ENCODE measurements around the gene TUBB.

The TUBB gene

DNA sequence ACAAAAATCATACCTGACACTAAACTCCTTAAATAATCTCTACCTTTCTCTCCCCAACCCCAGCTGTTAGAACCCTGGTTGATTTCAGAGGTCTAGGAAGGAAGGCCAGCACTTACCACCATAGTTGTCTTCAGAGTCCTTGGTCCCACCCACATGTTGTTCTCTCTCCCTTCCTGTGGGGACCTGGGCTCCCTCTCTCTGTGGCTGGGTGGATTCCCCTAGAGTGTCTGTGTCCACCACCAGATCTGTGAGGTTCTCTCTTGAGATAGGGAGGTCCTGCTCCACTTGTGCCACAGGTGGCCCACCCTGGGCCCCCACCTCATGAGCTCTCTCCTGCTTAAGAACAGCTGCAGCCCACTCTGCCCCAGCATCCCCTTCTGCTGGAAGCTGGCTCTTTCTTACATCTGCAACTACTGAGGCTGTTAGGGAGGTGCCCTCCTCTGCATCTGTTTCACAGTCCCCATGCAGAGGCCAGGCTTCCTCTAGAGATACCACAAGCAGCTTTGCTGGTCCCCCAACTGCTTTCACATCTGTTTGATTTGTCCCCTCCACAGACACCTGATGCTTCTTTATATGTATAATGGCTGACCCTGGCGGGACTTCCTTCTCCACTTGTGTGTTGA, 8.3 kb upstream of the TUBB start:
- no peak for TF ChIP-seq NFIC (IDR thresholded peaks at IDR 0.05)
- TF ChIP-seq USF1 (IDR thresholded peaks at IDR 0.05) = no peak
- TF ChIP-seq CEBPB (IDR thresholded peaks at IDR 0.05) = no peak
- no peak for TF ChIP-seq YY1 (IDR thresholded peaks at IDR 0.05; ENCODE audit: low read depth)
- no peak for TF ChIP-seq TCF12 (IDR thresholded peaks at IDR 0.05; ENCODE audit: low read depth)
- TF ChIP-seq EGR1 (IDR thresholded peaks at IDR 0.05) = no peak
- TF ChIP-seq CREB1 (IDR thresholded peaks at IDR 0.05; ENCODE audit: low read depth) = no peak

- TF ChIP-seq EGR1 (IDR thresholded peaks at IDR 0.05) (no peak), FOXM1 (IDR thresholded peaks at IDR 0.05; ENCODE audit: borderline replicate concordance, low read depth) (no peak), CREB1 (IDR thresholded peaks at IDR 0.05; ENCODE audit: low read depth) (no peak), YY1 (IDR thresholded peaks at IDR 0.05; ENCODE audit: low read depth) (no peak), NFIC (IDR thresholded peaks at IDR 0.05) (no peak), TAF1 (IDR thresholded peaks at IDR 0.05; ENCODE audit: low read depth) (no peak), MAX (IDR thresholded peaks at IDR 0.05) (no peak), RAD21 (IDR thresholded peaks at IDR 0.05; ENCODE audit: low read depth) (no peak), USF1 (IDR thresholded peaks at IDR 0.05) (no peak), EP300 (IDR thresholded peaks at IDR 0.05; ENCODE audit: borderline replicate concordance) (no peak), CEBPB (IDR thresholded peaks at IDR 0.05) (no peak), TEAD4 (IDR thresholded peaks at IDR 0.05) (no peak), TCF12 (IDR thresholded peaks at IDR 0.05; ENCODE audit: low read depth) (no peak), ZBTB7A (IDR thresholded peaks at IDR 0.05; ENCODE audit: low read depth) (no peak)
- TF ChIP-seq, protein P1, sequence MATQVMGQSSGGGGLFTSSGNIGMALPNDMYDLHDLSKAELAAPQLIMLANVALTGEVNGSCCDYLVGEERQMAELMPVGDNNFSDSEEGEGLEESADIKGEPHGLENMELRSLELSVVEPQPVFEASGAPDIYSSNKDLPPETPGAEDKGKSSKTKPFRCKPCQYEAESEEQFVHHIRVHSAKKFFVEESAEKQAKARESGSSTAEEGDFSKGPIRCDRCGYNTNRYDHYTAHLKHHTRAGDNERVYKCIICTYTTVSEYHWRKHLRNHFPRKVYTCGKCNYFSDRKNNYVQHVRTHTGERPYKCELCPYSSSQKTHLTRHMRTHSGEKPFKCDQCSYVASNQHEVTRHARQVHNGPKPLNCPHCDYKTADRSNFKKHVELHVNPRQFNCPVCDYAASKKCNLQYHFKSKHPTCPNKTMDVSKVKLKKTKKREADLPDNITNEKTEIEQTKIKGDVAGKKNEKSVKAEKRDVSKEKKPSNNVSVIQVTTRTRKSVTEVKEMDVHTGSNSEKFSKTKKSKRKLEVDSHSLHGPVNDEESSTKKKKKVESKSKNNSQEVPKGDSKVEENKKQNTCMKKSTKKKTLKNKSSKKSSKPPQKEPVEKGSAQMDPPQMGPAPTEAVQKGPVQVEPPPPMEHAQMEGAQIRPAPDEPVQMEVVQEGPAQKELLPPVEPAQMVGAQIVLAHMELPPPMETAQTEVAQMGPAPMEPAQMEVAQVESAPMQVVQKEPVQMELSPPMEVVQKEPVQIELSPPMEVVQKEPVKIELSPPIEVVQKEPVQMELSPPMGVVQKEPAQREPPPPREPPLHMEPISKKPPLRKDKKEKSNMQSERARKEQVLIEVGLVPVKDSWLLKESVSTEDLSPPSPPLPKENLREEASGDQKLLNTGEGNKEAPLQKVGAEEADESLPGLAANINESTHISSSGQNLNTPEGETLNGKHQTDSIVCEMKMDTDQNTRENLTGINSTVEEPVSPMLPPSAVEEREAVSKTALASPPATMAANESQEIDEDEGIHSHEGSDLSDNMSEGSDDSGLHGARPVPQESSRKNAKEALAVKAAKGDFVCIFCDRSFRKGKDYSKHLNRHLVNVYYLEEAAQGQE (IDR thresholded peaks at IDR 0.05; ENCODE audit: low read depth) = no peak
These were observed 7.7 kb upstream of the TUBB start for GRCh38 chr6:30712441-30712945.

DNA sequence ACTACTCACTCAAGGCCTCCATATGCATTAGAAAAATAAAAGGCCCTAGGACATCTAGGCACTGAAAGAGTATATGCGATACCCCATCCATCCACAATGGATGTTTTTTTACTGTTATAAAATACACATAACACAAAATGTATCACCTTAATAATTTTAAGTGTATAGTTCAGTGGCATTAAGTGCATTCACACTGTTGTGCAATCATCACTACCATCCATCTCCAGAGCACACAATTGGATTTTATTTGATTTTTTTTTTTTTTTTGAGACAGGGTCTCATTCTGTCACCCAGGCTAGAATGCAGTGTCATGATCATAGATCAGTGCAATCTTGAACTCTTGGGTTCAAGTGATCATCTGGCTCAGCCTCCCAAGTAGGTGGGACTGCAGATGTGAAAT, 5.9 kb upstream of the TUBB start:
- no peak for TF ChIP-seq TCF12 (IDR thresholded peaks at IDR 0.05; ENCODE audit: low read depth)
- TF ChIP-seq EGR1 (IDR thresholded peaks at IDR 0.05) = no peak
- TF ChIP-seq MAX (IDR thresholded peaks at IDR 0.05) = no peak
- no peak for TF ChIP-seq TEAD4 (IDR thresholded peaks at IDR 0.05)
- no peak for TF ChIP-seq CREB1 (IDR thresholded peaks at IDR 0.05; ENCODE audit: low read depth)

DNA sequence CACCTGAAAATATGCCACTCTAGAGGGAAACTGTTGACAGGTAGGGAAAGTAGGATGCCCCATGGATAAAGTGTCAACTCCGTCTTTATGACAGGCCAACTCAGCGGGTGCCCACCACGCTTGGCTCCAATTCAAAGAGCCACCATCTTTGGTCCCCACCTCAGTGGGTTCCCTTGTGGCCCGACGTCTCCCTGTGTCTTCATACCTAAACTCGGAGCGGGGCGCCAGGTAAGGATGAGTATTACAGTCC, 3.3 kb upstream of the TUBB start:
- no peak for TF ChIP-seq USF1 (IDR thresholded peaks at IDR 0.05)

DNA sequence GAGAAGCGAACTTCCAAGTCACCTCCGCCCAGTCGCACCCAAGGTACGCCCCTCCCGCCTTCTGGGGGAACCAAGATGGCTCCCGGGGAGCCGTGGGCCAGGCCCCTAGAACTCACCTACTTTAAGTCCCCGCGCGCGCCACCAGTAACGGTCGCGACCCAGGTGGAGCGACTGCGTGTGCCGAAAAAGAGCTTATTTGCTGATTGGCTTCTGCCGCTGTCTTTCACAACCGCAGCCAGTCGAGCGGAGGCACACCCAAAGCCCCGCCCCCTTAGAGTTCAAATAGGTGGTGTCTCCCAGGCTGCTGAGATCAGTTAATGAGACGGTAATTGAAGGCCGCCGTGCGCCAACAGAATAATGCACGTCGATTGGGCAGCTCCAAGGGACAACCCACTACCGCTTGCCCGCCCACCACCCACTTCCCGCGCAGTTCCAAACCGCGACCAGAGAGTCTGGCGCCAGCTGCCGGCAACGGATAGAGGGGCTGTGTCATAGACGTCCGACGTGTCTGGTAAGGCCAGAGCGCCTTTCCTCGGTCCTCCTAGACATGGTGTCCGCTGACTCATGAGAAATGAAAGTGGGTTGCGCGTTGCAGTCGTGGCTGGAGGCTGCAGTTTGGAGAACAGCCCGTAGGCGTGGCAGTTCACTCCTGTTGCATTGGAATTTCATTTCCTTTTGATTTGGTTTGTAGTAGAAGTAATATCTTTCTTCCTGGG, 2.9 kb upstream of the TUBB start, which contains the start of gene MDC1:
Gene MDC1, minus strand, starts transcription at position 153 of the 716 bp plus-strand sequence. CDS start 2,106 bp downstream, outside the sequence.
- TF ChIP-seq RAD21 (IDR thresholded peaks at IDR 0.05; ENCODE audit: low read depth) (peak; percentile 23; the same call in 1 of the 2 replicates), TEAD4 (IDR thresholded peaks at IDR 0.05) (peak; percentile 61), FOXM1 (IDR thresholded peaks at IDR 0.05; ENCODE audit: borderline replicate concordance, low read depth) (peak; percentile 92), USF1 (IDR thresholded peaks at IDR 0.05) (peak; percentile 50; the same call in 1 of the 2 replicates), ZBTB7A (IDR thresholded peaks at IDR 0.05; ENCODE audit: low read depth) (0 out of 2 replicates have a peak, but pooled peaks have one; percentile 54), CEBPB (IDR thresholded peaks at IDR 0.05) (0 out of 2 replicates have a peak, but pooled peaks have one; percentile 7), TCF12 (IDR thresholded peaks at IDR 0.05; ENCODE audit: low read depth) (peak; percentile 87), YY1 (IDR thresholded peaks at IDR 0.05; ENCODE audit: low read depth) (peak; percentile 95), CREB1 (IDR thresholded peaks at IDR 0.05; ENCODE audit: low read depth) (peak; percentile 56), TAF1 (IDR thresholded peaks at IDR 0.05; ENCODE audit: low read depth) (peak; percentile 86), EP300 (IDR thresholded peaks at IDR 0.05; ENCODE audit: borderline replicate concordance) (peak; percentile 47; the same call in 1 of the 2 replicates), NFIC (IDR thresholded peaks at IDR 0.05) (peak; percentile 51), EGR1 (IDR thresholded peaks at IDR 0.05) (peak; percentile 49), MAX (IDR thresholded peaks at IDR 0.05) (peak; percentile 86)
- TF ChIP-seq, protein P1 (IDR thresholded peaks at IDR 0.05; ENCODE audit: low read depth) = 0 out of 2 replicates have a peak, but pooled peaks have one; percentile 10
